Activated T-cell treated with anti-CD3 and anti-CD28 coated beads, Interleukin-2, amount 50 U/mL, for 1 hour (primary cell): Measurements from ENCODE around the gene P2RX3.

Experiments used
- DNase-seq: peaks from one replicate; pipeline ENCODE4 v3.0.0-alpha.2; 2020

The P2RX3 gene

GRCh38 chr11:57376095-57377090 lies 38.2 kb downstream of the P2RX3 start:
- DNase-seq = no peak

DNA sequence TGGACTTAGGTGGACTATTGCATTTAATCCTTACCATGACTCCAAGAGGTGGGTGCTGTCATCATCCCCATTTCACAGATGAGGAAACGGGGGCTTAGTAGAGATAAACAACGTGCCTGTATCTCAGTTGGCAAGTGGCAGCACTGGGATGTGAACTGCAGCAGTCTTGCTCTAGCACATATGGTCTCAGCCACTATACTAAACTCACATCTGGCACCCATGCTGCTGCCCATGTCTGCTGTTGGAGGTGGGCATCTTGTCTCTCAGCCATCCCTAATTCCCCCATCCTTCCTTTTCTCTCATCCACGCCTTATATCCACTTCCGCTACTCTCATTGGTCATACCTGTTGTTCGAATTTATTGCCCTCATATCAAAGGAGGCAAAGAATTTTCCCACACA lies 39.0 kb downstream of the P2RX3 start:
- DNase-seq = no peak

DNA sequence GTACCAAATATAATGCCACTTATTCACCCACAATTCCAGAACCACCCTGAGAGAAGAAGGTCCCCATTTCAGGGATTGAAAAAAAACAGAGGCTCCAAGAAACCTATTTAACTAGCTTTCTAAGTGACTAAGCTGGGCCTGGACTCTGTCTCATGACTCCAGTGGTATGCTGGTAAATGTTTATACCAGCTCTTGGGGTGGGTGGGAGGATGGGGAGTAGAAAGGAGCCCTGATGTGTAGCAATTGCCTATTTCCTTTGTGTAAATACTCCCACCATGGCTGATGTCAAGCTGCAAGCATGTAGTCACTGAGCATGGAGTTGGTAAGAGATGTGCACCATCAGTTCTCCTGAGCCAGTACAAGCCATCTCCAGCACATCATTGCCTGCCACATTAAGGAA lies 40.0 kb downstream of the P2RX3 start:
- DNase-seq = no peak

- DNase-seq = no peak
These were observed 41.6 kb downstream of the P2RX3 start for GRCh38 chr11:57379732-57380131.

- no peak for DNase-seq
These were observed 42.8 kb downstream of the P2RX3 start, which contains the start of gene PRG3 for GRCh38 chr11:57380975-57381374. Gene PRG3 (minus strand): TSS chr11:57381150. CDS start chr11:57380708, 442 bp downstream.

DNA sequence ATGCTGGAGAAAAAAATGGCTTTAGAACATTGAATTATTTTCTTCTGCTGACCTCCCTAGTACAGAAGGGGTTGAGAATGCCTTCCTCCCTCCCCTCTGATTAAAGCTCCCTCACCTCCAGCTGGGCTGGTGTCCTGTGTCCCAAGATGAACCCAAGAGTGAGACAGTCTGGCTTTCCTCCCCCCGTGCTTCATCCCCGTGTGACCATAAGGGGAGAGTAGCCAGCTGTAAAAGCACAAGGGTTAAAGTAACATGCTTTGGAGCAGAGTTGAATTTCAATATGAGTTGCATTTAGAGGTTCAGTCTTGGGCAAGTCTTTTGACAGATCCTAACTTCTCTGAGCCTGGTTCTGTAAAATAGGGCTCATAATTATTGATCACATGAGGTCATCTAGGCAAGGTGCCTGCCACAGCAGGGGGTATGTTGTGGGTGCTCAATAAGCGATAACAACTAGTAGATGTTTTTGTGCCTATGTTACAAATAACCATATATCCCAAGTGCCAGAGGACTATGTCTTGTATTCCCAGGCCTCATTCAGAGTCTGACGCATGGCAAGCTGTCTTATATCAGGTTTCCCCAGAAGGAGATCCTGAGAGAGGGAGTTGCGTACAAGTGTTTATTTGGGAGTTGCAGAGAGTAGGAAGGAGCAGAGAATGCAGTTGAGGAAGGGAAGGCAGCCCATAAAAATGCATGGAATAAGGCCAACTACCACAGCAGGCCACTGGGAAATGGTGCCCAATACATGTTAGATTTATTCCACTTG lies 48.2 kb downstream of the P2RX3 start:
- DNase-seq = no peak

DNA sequence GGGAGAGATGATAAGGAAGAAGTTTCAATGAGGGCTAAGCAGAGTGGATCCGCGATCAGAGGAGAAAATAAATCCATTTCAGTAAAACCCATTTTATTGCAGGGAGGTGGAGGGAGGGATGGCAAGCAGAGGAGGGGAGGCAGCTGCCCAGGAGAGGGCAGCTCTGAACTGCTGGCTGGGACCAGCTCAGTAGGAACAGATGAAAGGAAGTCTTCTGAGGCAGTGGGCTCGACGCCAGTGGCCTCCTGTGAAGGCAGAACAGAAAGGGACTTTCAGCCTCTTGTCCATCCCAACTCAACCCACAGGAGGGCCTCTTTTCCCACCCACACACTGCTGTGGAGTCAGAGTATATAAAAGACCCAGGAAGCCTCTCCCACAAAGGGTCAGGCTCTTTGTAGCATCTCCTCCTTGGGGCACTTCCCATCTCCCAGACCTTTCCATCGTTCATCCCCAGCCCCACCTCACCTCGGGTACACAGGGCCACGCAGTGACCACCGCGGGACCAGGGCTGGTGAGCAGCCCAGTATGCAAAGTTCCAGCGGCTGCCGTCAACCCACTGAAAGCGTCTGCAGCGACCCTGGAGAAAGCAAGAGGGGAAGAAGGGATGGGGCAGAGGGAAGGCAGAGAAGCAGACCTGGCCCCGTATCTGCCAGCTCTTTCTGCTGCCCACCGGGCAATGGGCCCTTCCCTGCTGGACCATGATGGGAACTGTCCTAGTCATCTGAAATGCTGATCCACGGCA lies 49.3 kb downstream of the P2RX3 start:
- DNase-seq = no peak

DNA sequence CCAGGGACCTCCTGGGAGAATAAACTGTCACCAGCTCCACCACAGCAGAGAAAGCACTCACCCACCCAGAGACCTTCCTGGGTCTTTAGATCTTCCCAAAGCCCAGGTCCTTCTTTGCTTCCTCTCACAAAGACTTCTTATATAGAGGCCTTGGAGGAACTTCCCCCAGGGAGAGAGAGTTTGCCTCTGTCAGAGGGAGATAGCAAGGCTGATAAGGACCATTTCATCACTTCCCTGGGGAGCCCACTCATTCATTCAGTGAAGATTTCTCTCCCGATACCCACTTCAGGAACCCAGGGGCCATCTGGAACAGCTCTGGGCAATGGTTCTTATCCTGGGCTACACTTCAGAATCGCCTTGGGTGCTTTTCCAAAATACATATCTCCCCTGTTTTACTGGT lies 52.4 kb downstream of the P2RX3 start, which contains the start of gene PRG2:
Gene PRG2, minus strand, starts transcription at position 116 of the 400 bp plus-strand sequence. CDS start 706 bp downstream, outside the sequence.
- no peak for DNase-seq

- DNase-seq = no peak
These were observed 53.0 kb downstream of the P2RX3 start for GRCh38 chr11:57391111-57391510.

DNA sequence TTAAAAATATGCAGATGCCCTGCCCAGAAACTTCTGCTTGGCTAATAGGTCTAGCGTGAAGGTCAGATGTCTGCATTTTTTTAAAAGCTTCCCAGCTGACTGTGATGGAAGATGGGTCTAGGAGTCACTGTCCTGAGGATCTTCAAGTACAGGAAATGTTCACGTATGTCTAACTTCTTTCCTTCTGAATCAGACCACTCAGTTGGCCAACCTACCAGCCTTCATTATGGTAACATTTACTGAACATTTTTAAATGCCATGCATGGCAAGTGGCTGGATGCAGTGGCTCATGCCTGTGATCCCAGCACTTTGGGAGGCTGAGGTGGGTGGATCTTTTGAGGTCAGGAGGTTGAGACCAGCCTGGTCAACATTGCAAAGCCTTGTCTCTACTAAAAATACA lies 53.4 kb downstream of the P2RX3 start:
- DNase-seq = no peak

GRCh38 chr11:57392066-57392762 lies 54.1 kb downstream of the P2RX3 start:
- DNase-seq = no peak

GRCh38 chr11:57392763-57393105 lies 54.6 kb downstream of the P2RX3 start:
- DNase-seq = no peak

- no peak for DNase-seq
These were observed 56.2 kb downstream of the P2RX3 start for GRCh38 chr11:57394203-57394965.

GRCh38 chr11:57395905-57396623 lies 57.9 kb downstream of the P2RX3 start:
- no peak for DNase-seq

GRCh38 chr11:57396744-57397143 lies 58.6 kb downstream of the P2RX3 start:
- DNase-seq = no peak

- no peak for DNase-seq
These were observed 59.3 kb downstream of the P2RX3 start for GRCh38 chr11:57397394-57397990.

GRCh38 chr11:57399221-57399620 lies 61.1 kb downstream of the P2RX3 start:
- DNase-seq = no peak

GRCh38 chr11:57399972-57400578 lies 61.9 kb downstream of the P2RX3 start:
- DNase-seq = no peak

GRCh38 chr11:57402188-57403002 lies 64.2 kb downstream of the P2RX3 start:
- no peak for DNase-seq
